CD8-positive, alpha-beta memory T cell (primary cell): ENCODE data around the gene UBL5. TPM values are rescaled to one million over a fixed set of nuclear protein-coding genes. Genes with fewer than 3 reads are reported as not detected.
A peak's percentile ranks its signal among the peaks of the same experiment; 100 is the strongest.
"Not testable (repeated sequence)": the region's sequence is repeated elsewhere in the genome, so short reads cannot be mapped to it uniquely, and the experiment has no call there.

Experiments
- CTCF ChIA-PET: fragments of 350-600 bp; sonication (Branson Sonifier 250); formaldehyde crosslinking; loops from one replicate; lab custom pipeline; 2021; ENCODE audit warnings: antibody characterized with exemption; lab: Charles Lee
- POLR2A ChIA-PET: fragments of 350-600 bp; sonication (Branson Sonifier 250); formaldehyde crosslinking; loops from one replicate; lab custom pipeline; 2021; ENCODE audit warnings: antibody characterized with exemption; lab: Charles Lee
- DNase-seq, 5 donors: peaks; one replicate each; pipeline versions ENCODE4 v3.0.0 to v3.0.0-alpha.2; 2020 to 2022; ENCODE audit warnings: mixed read lengths in 1 of 5
- H3K27ac ChIP-seq: one replicate; pipeline ENCODE4 v1.7.0; 2013; ENCODE audit warnings: low read depth, mild to moderate bottlenecking, low read length, moderate library complexity
- H3K27me3 ChIP-seq: 2 replicates; pipeline ENCODE4 v1.7.0; 2013; ENCODE audit warnings: low read length, mild to moderate bottlenecking; ENCODE audit not compliant: insufficient read depth, poor library complexity, severe bottlenecking
- H3K36me3 ChIP-seq: 2 replicates; pipeline ENCODE4 v1.7.0; 2013; ENCODE audit warnings: mild to moderate bottlenecking, low read length, moderate library complexity; ENCODE audit not compliant: insufficient read depth
- H3K4me1 ChIP-seq: 2 replicates; pipeline ENCODE4 v1.7.0; 2013; ENCODE audit warnings: mild to moderate bottlenecking, low read length, moderate library complexity; ENCODE audit not compliant: insufficient read depth
- H3K4me3 ChIP-seq: 2 replicates; pipeline ENCODE4 v1.7.0; 2013; ENCODE audit warnings: mild to moderate bottlenecking, low read length
- H3K9me3 ChIP-seq: 2 replicates; pipeline ENCODE4 v1.7.0; 2013; ENCODE audit warnings: mild to moderate bottlenecking, low read length
- H3K27ac Mint-ChIP-seq, 8 donors: one replicate each; pipeline ENCODE4 v1.8.0; 2020 to 2021; ENCODE audit warnings: mixed read lengths in 8 of 8, mild to moderate bottlenecking in 6 of 8, inconsistent platforms in 3 of 8, moderate library complexity in 3 of 8
- H3K27me3 Mint-ChIP-seq, 2 donors: one replicate each; pipeline ENCODE4 v1.8.0; 2020 to 2021; ENCODE audit warnings: mixed read lengths in 2 of 2, mild to moderate bottlenecking in 1 of 2, moderate library complexity in 1 of 2
- H3K36me3 Mint-ChIP-seq, 3 donors: one replicate each; pipeline ENCODE4 v1.8.0; 2020 to 2021; ENCODE audit warnings: mixed read lengths in 3 of 3, inconsistent platforms in 1 of 3, mild to moderate bottlenecking in 1 of 3
- H3K4me1 Mint-ChIP-seq, 3 donors: one replicate each; pipeline ENCODE4 v1.8.0; 2020 to 2021; ENCODE audit warnings: mixed read lengths in 3 of 3, inconsistent platforms in 1 of 3, mild to moderate bottlenecking in 1 of 3
- H3K4me3 Mint-ChIP-seq, 7 donors: one replicate each; pipeline ENCODE4 v1.8.0; 2020 to 2021; ENCODE audit warnings: mixed read lengths in 7 of 7, mild to moderate bottlenecking in 6 of 7, moderate library complexity in 4 of 7, inconsistent platforms in 2 of 7
- H3K9me3 Mint-ChIP-seq, 5 donors: one replicate each; pipeline ENCODE4 v1.8.0; 2020 to 2022; ENCODE audit warnings: mixed read lengths in 5 of 5, mild to moderate bottlenecking in 3 of 5, moderate library complexity in 2 of 5, inconsistent platforms in 1 of 5
- polyA plus RNA-seq: library from polyadenylated mRNA; unstranded; fragments of 300-500 nt; fragmentation: Illumina TruSeq; gene quantifications from one replicate; pipeline ENCODE4 v1.2.3, GENCODE V29; 2021
- total RNA-seq, 2 experiments: library from RNA; stranded (reverse); gene quantifications; one replicate each; pipeline ENCODE4 v1.2.3, GENCODE V29; 2021

The UBL5 gene
- total and polyA plus RNA-seq, 3 experiments from 2014 or later = 326 to 789 (median 340) TPM

DNA sequence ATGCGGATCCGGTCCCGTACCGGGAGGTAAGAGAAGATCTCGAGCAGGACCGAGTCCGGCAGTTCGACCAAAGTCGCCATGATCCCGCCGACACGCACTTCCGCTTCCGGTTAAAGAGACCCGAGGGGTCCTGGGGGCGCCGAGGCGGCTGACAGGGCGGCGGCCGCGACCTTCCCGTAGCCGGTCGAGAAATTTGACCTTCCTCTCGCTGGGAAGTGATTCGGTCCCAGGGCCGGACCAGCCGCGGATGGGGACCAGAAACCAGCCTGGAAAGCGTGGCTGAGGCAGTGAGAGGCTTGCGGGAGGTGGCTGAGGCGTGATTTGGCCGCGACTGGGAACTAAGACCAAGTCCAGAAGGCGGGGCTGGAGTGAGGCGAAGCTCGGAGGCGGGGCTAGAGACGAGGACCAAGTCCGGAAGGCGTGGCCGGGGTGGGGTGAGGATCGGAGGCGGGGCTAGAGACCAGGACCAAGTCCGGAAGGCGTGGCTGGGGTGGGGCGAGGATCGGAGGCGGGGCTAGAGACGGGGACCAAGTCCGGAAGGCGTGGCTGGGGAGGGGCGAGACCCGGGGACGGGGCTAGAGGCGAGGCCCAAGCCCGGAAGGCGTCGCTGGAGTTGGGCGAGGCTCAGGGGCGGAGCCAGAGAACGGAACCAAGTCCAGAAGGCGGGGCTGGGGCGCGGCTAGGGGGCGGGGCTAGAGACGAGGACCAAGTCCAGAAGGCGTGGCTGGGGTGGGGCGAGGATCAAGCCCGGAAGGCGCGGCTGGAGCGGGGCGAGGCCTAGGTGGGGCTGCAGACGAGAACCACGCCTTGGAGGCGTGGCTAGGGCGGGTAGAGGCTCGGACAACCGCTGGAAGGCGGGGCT is 8.8 kb upstream of the UBL5 start, which contains the start of gene FBXL12:
TSS of gene FBXL12 (minus strand) at position 346 of the 862 bp plus-strand sequence. CDS start at position 80, 266 bp downstream.
- H3K27me3 Mint-ChIP-seq = no peaks in the 10 kb centered on the region
- Histone ChIP-seq H3K9me3 (no peaks in the 10 kb centered on the region), H3K27ac (peak within 1 kb of the TSS; percentile 98), H3K4me1 (peaks cover 24% of the 10 kb centered on the region), H3K36me3 (no peaks in the 10 kb centered on the region), H3K27me3 (no peaks in the 10 kb centered on the region), H3K4me3 (peak within 1 kb of the TSS; percentile 95)
- peak within 1 kb of the TSS; percentile 78 to 97 (median 96) for H3K27ac Mint-ChIP-seq
- H3K4me3 Mint-ChIP-seq = peak within 1 kb of the TSS; percentile 84 to 96 (median 89)
- H3K36me3 Mint-ChIP-seq = peaks cover 6 to 33% (median 8%) of the 10 kb centered on the region in 3 donors
- peak; percentile 100 for DNase-seq
- peaks cover 0 to 4% (median 0%) of the 10 kb centered on the region in 5 donors for H3K9me3 Mint-ChIP-seq
- POLR2A ChIA-PET = interaction anchor here (0.6 to 1.3 kb wide), 8 partner anchors 9 to 495 kb away, joined by 3 to 10 read pairs (median 3); partner anchors contain the start of genes PIN1 and ZNF559
- CTCF ChIA-PET = interaction anchor here (0.6 to 1.6 kb wide), 3 partner anchors 20 to 26 kb away, joined by 3 to 5 read pairs (median 4); no protein-coding TSS in a partner anchor
- H3K4me1 Mint-ChIP-seq = peaks cover 28 to 48% (median 36%) of the 10 kb centered on the region in 3 donors

DNA sequence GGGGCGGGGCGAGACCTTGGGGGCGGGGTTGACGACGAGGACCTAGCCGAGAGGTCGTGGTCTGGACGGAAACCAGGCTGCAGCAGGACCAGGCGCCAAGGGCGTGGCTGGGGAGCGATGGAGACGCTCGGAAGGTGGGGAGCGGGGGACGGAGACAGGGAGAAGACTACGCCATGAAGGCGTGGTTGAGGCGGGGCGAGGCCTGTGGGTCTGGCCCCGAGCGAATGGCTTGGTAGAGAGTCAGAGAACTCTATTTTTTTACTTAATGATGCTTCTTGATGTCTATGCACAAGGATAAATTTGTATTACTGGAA is 8.2 kb upstream of the UBL5 start:
- no peaks in the 10 kb centered on the region for H3K9me3 ChIP-seq
- H3K27me3 ChIP-seq = no peaks in the 10 kb centered on the region
- Mint-ChIP-seq H3K36me3 (peaks cover 6 to 32% (median 8%) of the 10 kb centered on the region in 3 donors), H3K4me1 (peaks cover 27 to 47% (median 36%) of the 10 kb centered on the region in 3 donors), H3K9me3 (peaks cover 0 to 4% (median 0%) of the 10 kb centered on the region in 5 donors), H3K27ac (peak overlapping the region in 7 of 8 donors; percentile 78 to 97 (median 95)), H3K27me3 (no peaks in the 10 kb centered on the region), H3K4me3 (peak overlapping the region; percentile 84 to 96 (median 89))
- POLR2A ChIA-PET = interaction anchor here (0.6 to 1.3 kb wide), 6 partner anchors 9 to 496 kb away, joined by 3 to 10 read pairs (median 3); partner anchors contain the start of genes PIN1 and ZNF559
- H3K27ac ChIP-seq = peak overlapping the region; percentile 59
- H3K36me3 ChIP-seq = no peaks in the 10 kb centered on the region
- CTCF ChIA-PET = interaction anchor here (1.4 to 1.6 kb wide), 2 partner anchors 24 to 27 kb away, joined by 4 to 5 read pairs; no protein-coding TSS in a partner anchor
- peaks cover 24% of the 10 kb centered on the region for H3K4me1 ChIP-seq
- no peak for DNase-seq
- H3K4me3 ChIP-seq = peak overlapping the region; percentile 39

DNA sequence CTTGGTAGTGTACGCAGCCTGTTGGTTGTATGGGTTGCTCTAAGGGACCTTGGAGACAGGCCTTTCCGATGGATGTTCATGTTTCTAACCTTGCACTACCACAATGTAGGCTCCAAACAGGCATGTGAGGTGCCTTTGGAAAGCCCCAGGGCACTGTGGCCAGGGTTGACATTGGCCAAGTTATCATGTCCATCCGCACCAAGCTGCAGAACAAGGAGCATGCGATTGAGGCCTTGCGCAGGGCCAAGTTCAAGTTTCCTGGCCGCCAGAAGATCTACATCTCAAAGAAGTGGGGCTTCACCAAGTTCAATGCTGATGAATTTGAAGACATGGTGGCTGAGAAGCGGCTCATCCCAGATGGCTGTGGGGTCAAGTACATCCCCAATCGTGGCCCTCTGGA is 7.7 kb upstream of the UBL5 start:
- Histone ChIP-seq H3K4me3 (peak overlapping the region; percentile 39), H3K4me1 (peaks cover 24% of the 10 kb centered on the region), H3K27ac (peak overlapping the region; percentile 59)
- DNase-seq, H3K9me3 Mint-ChIP-seq, POLR2A ChIA-PET, H3K27me3 ChIP-seq, H3K27me3 Mint-ChIP-seq, H3K36me3 ChIP-seq, CTCF ChIA-PET, H3K9me3 ChIP-seq: not testable (repeated sequence)
- Mint-ChIP-seq H3K36me3 (peaks cover 6 to 27% (median 6%) of the 10 kb centered on the region in 3 donors), H3K4me3 (peak overlapping the region; percentile 84 to 96 (median 89)), H3K27ac (peak overlapping the region in 6 of 8 donors; percentile 78 to 97 (median 94)), H3K4me1 (peaks cover 23 to 42% (median 31%) of the 10 kb centered on the region in 3 donors)

DNA sequence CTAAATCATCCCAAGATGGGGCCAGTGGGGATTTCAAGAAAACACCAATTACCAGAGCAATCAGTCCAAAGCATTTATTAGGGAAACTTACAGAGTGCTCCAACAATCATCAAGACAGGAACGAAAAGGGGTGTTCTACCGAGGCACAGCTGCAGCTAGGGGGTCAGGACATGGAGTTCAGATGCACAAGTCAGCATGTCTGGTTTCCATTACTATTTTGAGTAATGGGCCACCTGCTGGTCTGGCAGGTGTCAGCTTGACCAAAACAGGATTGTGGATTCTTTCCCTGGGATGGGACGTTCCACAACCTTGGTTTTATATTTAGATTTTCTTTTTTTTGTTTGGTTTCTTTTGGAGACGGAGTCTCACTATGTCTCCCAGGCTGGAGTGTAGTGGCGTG is 3.9 kb upstream of the UBL5 start:
- no peaks in the 10 kb centered on the region for H3K27me3 Mint-ChIP-seq
- peak overlapping the region in 1 of 8 donors; percentile 50 for H3K27ac Mint-ChIP-seq
- H3K4me1 ChIP-seq = peaks cover 25% of the 10 kb centered on the region
- peak overlapping the region in 2 of 7 donors; percentile 23 to 55 for H3K4me3 Mint-ChIP-seq
- no peak overlapping the region for H3K4me3 ChIP-seq
- no peaks in the 10 kb centered on the region for H3K9me3 ChIP-seq
- ChIA-PET CTCF (no interaction called here), POLR2A (no interaction called here)
- H3K27me3 ChIP-seq = no peaks in the 10 kb centered on the region
- peaks cover 0 to 23% (median under 1%) of the 10 kb centered on the region in 3 donors for H3K36me3 Mint-ChIP-seq
- no peaks in the 10 kb centered on the region for H3K36me3 ChIP-seq
- H3K9me3 Mint-ChIP-seq = no peaks in the 10 kb centered on the region
- no peak overlapping the region for H3K27ac ChIP-seq
- no peak for DNase-seq
- peaks cover 25 to 43% (median 38%) of the 10 kb centered on the region in 3 donors for H3K4me1 Mint-ChIP-seq

DNA sequence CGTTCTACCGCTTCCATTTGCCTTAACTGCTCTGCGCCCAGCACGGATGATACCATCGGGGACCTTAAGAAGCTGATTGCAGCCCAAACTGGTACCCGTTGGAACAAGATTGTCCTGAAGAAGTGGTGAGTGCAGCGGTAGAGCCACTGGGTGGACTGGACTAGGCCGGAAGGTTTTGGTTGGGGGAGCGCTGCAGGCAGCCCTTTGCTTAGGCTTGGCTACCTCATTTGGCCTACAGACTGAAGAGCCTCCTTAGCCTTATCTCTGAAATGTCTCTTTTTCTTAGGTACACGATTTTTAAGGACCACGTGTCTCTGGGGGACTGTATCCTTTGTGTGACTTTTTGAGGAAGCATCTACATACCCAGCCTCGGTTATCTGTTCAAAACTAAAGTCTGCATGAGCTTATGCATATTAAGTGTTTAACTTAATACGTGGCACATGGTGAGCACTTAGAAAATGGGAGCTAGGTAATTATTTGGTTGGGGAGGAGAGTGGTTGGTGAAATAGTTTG is 889 bp downstream of the UBL5 start:
- Mint-ChIP-seq H3K4me3 (peak overlapping the region; percentile 93 to 100 (median 99)), H3K27me3 (no peaks in the 10 kb centered on the region), H3K27ac (peak overlapping the region; percentile 59 to 100 (median 94)), H3K4me1 (peaks cover 25 to 40% (median 38%) of the 10 kb centered on the region in 3 donors), H3K36me3 (peaks cover 0 to 32% (median 2%) of the 10 kb centered on the region in 3 donors), H3K9me3 (no peaks in the 10 kb centered on the region)
- Histone ChIP-seq H3K27me3 (no peaks in the 10 kb centered on the region), H3K36me3 (peaks cover 11% of the 10 kb centered on the region), H3K9me3 (no peaks in the 10 kb centered on the region), H3K4me1 (peaks cover 20% of the 10 kb centered on the region), H3K4me3 (peak overlapping the region; percentile 95), H3K27ac (peak overlapping the region; percentile 80)
- POLR2A ChIA-PET = interaction anchor here (0.7 to 0.9 kb wide), 2 partner anchors 10 kb away, joined by 3 to 4 read pairs; partner anchors contain the start of gene FBXL12
- CTCF ChIA-PET = interaction anchor here (1.2 kb wide), 1 partner anchor 30 kb away, joined by 4 read pairs; no protein-coding TSS in a partner anchor
- no peak for DNase-seq

DNA sequence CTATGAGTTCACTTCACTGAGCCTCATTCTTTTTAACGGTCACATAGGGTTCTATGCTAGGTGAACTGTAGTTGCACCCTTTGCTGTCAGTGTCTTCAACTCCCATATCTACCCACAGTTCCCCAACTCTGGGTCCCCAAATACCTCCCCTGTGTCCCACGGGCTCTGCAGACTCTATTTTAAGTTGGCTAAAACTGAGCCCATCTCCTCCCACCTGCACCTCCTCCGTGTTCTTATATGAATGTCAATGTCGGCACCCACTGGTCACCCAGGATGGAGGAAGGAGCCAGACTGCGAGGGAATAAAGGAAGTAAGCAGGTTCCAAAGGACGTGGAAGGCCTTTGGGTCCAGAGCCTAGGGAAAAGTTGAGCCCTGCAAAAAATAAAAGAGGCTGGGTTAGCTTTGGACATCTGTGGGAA is 6.6 kb downstream of the UBL5 start:
- ChIA-PET POLR2A (interaction anchor here (1.4 kb wide), 2 partner anchors 8 to 15 kb away, joined by 4 read pairs; partner anchors contain the start of gene FBXL12), CTCF (interaction anchor here (1.0 kb wide), 1 partner anchor 13 kb away, joined by 4 read pairs; no protein-coding TSS in a partner anchor)
- Histone ChIP-seq H3K36me3 (peaks cover 19% of the 10 kb centered on the region), H3K9me3 (no peaks in the 10 kb centered on the region), H3K27ac (peak overlapping the region; percentile 78), H3K4me3 (no peak overlapping the region), H3K4me1 (peaks cover 15% of the 10 kb centered on the region), H3K27me3 (no peaks in the 10 kb centered on the region)
- DNase-seq = no peak
- Mint-ChIP-seq H3K4me1 (peaks cover 18 to 41% (median 21%) of the 10 kb centered on the region in 3 donors), H3K27ac (peak overlapping the region; percentile 92 to 98 (median 96)), H3K36me3 (peaks cover 0 to 30% (median 3%) of the 10 kb centered on the region in 3 donors), H3K27me3 (no peaks in the 10 kb centered on the region), H3K9me3 (no peaks in the 10 kb centered on the region), H3K4me3 (peak overlapping the region; percentile 94 to 96 (median 96))

DNA sequence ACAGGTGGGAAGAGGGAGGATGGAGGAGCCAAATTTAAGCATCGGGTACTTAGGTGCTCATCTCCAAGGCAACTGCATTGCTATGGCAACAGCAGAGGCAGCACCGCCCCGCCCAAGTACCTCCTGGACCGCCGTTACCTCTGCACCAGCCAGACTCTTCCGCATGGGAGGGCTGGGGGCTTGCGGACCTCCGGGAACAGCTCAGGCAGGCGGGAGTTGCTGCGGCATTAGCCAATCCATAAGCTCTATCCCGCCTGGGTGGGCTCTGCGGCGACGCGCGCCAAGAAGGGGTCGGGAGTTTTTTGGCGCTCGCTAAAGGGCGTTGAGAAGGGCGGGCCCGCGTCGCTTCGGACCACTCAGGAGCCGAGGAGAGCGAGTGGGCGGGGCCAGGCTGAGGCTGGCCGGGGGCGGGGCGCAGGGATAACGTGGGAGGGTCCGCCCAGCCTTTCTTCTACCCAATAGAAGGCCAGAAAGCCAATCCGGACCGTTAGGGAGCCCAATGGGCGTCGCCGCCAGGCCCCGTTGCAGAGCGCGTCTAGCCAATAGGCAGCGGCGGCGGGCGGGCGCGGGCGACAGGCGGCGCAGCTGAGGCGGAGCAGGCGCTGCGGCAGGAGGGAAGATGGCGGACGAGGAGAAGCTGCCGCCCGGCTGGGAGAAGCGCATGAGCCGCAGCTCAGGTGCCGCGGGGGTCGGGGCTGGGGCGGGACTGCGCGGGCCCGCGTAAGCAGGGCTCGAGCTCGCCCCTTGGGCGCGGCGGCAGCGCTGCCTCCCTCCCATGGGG is 7.2 kb downstream of the UBL5 start, which contains the start of gene PIN1:
TSS of gene PIN1 (plus strand) at position 593 of the 781 bp plus-strand sequence. CDS start at position 620, 27 bp downstream.
- Mint-ChIP-seq H3K9me3 (no peaks in the 10 kb centered on the region), H3K36me3 (peaks cover 0 to 32% (median 3%) of the 10 kb centered on the region in 3 donors), H3K27ac (peak within 1 kb of the TSS; percentile 92 to 98 (median 96)), H3K4me1 (peaks cover 16 to 41% (median 17%) of the 10 kb centered on the region in 3 donors), H3K27me3 (no peaks in the 10 kb centered on the region), H3K4me3 (peak within 1 kb of the TSS; percentile 94 to 96 (median 96))
- H3K27me3 ChIP-seq = no peaks in the 10 kb centered on the region
- peak within 1 kb of the TSS; percentile 83 for H3K4me3 ChIP-seq
- peaks cover 19% of the 10 kb centered on the region for H3K36me3 ChIP-seq
- ChIA-PET POLR2A (interaction anchor here (0.5 to 1.4 kb wide), 7 partner anchors 8 to 402 kb away, joined by 3 to 7 read pairs (median 4); partner anchors contain the start of gene FBXL12), CTCF (interaction anchor here (0.7 to 1.1 kb wide), 5 partner anchors 9 to 29 kb away, joined by 3 to 6 read pairs (median 4); no protein-coding TSS in a partner anchor)
- peak; percentile 99 to 100 (median 99) for DNase-seq
- H3K27ac ChIP-seq = peak within 1 kb of the TSS; percentile 78
- peaks cover 15% of the 10 kb centered on the region for H3K4me1 ChIP-seq
- H3K9me3 ChIP-seq = no peaks in the 10 kb centered on the region
